Non-pigmented ciliary epithelial cell (primary cell): ENCODE measurements around the gene ACVR1.

Source experiments
- DNase-seq: peaks from one replicate; pipeline ENCODE4 v3.0.0-alpha.2; 2010; ENCODE audit warnings: low read depth

Gene ACVR1

DNA sequence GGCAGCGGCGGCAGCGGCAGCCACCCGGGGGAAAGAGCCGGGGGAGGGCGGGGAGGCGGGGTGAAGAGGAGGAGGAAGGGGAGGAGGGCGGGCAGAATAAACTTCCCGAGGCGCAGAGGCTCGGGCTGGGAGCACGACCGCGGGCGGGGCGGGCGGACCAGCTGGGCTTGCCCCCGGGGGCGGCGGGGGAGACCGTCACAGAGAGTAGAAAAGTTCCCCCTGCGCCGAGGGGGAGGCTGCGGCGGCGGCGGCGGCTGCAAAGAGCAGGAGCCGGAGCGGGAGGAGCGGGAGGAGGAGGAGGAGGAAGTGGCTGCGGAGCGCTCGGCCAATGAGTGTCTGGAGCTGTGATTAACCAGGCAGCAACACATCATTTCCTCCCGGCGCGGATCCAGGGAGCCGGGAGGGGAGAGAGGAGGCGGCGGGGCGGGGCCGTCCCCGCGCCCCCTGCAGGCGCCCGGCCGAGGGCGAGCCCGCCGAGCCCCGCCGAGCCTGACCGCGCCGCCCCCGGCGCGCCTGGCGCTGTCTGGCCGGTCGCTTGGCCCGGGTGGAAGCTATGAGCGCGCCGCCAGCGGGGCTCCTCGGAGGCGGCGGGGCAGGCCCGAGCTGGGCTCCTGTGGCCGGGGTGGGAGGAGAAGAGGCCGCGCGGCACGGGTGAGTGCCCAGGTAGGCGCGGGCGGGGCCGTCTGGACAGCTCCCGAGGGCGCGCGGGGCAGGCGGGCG lies at the start of gene ACVR1:
ACVR1 (minus strand) TSS at position 265 of the 720 bp plus-strand sequence. CDS start 76,837 bp downstream, outside the sequence.
- DNase-seq, result peak; percentile 85

DNA sequence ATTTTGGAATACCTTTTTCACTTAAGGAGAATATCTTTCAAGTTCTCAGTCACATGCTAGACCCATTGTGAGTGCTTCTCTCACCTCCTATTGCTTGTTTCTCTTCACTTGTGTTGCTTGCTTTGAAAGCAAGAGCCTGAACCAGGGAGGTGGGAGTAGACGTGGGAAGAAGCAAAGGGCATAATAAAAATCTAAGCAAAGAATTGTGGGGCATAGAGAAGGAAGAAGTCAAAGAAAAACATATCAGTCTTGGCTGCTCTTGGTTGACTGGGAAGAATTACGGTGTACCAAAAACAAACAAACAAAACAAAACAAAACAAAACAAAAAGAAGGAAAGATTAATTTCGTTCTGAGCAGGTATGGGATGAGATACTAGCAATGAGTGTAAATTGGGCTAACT lies 48.9 kb upstream of the ACVR1 start:
- DNase-seq, result no peak

DNA sequence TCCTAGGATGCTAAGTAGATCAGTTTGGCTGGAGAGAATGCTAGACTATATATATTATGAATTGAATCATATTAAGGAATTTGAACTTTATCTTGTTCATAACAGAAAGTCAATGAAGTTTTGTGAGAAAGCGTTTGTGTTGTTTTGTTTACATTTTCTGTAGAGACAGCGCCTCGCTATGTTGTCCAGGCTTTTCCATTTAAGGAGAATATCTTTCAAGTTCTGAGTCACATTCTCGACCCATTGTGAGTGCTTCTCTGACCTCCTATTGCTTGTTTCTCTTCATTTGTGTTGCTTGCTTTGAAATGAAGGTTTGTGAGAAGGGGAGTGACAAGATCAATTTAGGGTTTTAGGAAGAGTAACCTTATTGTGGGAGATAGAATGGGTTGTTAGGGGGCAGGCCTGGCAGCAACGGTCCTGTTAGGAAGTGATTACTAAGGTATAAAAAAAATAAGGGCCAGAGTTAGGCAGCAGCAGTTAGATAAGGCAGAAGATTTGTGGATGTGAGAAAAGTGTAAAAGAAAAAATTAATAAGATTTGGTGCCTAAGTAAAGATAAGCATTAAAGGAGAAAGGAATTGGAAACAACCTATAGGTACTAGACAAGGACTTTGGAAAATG lies 47.6 kb upstream of the ACVR1 start:
- no peak for DNase-seq

DNA sequence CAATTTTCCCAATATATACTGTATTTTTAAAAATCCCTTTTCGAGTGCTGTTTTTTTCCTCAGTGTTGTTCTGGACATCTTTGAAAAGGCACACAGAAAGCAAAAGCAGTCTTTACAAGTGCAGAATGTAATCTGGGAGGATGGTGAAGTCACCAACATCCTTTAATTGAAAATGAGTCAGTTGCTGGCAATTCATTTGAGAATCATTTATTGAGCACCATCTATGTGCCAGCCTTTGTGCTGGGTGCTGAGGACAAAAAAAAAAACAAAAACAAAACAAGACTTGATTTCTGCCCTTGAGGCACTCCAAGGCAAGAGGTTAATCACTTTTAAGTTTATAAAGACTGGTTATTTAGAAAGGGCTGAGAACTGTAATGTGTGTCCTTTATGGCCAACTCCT lies 46.7 kb upstream of the ACVR1 start:
- no peak for DNase-seq

DNA sequence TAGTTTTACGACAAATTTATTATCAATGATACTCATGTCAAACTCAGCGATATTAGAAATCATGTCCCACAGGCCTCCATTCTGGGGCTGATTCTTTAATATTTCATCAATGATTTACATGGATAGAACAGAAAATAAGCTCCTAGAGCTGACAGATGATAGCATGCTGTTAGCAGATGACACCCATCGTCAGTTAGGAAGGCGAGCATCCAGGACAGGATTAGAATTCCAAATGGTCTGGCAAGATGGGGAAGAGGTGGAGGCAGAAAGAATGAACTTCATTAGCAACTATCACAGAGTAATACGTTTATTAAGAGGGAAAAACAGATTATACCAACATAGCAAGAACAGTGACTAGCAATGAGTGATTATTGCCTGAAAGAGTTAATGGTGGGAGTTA lies 46.2 kb upstream of the ACVR1 start:
- DNase-seq, result no peak

DNA sequence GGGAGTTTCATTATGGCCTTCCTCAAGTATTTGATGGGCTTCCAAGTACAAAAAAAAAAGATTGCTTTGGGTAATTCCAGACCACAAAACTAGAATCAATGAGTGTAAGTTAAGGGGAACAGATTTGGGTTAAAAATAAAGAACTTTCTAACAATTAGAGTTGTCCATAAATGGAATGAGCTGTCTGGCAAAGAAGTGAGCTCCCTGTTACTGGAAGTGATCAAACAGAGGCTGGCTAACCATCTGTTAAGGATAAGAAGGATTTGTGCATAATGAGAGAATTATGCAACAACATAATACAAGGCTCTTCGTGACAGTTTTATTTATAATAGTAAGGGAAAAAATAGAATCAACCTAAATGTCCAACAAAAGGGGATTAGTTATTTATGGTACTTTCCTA lies 44.6 kb upstream of the ACVR1 start:
- no peak for DNase-seq

DNA sequence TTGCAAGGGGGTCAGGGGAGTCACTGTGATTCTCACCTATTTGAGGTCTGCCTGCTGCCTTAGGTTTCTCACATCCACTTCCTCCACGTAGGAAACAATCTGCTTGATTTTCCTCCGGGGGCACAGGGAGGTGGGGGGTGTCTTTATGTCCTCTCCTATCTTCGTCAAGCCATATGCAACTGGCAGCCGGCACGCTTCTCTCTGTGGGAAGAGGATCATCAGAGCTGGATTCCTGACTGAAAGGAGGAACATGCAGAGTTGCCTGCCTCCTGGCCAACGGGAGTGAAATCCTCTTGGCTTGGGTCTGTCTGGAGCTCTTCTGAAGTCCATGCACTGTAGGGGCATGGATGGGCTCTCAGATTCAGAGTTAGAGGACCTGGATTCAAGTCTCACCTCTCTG lies 43.1 kb upstream of the ACVR1 start:
- no peak for DNase-seq

DNA sequence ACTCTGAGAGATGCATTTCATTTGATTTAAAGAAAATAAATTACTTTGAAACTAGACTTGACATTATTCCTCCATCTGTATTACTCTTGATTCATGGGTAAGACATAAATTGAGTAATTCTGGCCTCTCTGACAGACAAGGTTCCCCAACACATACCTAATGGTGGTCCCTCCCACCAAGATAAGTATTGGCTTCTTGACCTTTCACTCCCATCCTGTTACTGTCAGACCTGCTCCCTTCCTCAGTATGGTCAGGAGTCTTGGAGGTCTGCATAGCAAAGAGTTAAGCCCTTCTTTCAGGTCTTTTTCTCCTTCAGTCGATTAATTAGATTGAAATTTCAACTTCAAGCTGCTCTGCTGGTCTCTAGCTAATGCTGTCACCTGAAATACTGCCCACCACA lies 42.2 kb upstream of the ACVR1 start:
- no peak for DNase-seq

DNA sequence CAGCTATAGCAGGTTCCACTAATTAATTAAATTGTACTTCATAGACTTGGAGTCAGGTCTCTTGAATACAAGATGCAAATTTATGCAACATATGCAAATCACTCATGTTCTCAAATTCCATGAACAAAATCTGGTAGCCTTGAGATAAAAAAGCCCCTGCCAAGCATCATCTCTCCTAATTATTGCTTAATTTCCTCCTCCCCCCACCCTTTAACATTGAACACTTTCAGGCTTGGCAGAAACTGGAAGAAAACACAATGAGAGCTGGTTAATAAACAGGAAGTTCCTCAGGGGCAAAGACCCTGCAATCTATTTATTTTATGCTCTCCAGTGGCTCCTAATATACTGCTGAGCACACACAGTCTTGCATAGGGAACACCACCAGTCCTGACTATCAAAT lies 35.6 kb upstream of the ACVR1 start:
- no peak for DNase-seq

DNA sequence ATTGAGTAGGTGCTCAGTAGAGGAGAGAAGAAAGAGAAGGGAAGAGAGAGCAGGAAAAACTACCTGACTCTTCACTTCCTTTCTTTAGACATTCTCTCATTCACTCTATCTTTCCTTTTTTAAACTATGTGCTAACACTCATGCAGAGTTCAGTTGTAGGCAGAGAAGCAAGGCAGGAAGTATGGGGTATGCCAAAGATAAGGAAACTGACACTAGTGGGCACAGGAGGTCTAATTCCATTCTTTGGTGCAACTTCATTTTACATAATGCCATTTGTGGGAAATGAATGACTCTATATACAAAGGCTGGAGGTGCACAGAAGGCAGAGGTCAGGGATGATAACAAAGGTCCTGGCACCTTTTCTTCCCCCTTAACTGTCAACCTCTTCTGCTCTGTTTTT lies 35.1 kb upstream of the ACVR1 start:
- no peak for DNase-seq

DNA sequence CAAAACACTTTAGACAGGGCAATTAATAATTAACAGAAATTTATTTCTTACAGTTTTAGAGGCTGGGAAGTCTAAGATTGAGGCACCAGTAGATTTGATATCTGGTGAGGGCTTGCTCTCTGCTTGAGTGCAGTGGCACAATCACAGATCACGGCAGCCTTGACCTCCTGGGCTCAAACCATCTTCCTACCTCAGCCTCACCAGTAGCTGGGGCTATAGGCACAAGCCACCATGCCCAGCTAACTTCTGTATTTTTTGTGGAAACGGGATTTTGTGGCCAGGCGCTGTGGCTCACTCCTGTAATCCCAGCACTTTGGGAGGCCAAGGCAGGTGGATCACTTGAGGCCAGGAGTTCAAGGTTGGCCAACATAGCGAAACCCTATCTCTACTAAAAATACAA lies 29.0 kb upstream of the ACVR1 start:
- no peak for DNase-seq

DNA sequence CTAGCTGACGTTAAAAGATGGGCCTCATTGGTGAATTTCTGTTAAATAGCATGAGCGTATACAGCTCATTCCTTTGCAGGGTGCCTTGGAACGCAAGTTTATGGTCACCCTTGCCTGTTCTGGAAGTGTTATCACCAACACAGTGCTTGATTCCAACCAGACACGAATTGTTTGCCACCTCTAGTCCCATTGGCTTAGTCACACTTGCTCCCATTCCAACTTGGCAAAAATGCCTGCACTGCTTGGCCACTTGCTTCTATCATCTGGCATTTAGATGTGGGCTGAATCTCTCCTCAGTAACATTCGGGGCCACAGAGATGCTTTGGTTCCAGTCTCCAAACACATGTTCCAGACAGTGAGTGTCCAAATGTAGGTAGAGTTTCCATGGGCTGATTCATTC lies 27.5 kb upstream of the ACVR1 start:
- no peak for DNase-seq

DNA sequence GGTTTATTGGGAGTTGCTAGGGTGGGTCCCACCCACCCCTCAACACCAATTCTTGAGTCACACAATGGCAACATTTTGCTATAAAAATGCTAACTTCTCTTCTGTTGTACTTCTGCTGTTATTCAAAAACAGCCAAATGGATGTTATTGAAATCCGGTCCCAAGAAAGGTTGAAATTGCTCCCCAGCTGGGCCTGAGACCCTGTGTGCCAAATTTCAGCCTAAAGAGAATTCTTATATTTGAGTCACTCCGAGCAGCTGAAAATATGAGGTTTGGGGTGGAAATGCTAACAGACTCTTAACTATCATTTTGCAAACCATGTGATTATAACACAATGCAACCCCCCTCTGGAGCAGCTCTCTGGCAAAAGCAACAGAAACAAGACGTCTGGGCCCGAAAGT lies 27.0 kb upstream of the ACVR1 start:
- no peak for DNase-seq

DNA sequence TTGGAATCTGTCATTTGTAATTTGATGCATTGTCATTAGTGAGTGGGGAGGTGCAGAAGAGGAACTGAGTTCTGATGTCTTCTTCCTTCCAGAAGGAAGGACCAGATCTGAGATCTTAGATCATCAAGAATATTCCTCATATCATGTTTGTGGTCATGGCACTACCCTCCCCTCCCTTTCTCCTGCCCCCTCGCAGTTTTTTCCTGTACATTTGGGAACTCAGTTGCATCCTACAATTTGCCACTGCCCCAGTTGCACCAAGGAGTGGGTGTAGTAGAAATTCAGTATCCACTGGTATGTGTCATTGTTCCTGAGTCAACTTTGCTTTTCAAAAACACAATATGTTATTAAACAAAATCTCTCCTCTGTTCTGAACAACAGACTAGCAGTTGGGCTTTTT lies 26.6 kb upstream of the ACVR1 start:
- DNase-seq, result no peak

DNA sequence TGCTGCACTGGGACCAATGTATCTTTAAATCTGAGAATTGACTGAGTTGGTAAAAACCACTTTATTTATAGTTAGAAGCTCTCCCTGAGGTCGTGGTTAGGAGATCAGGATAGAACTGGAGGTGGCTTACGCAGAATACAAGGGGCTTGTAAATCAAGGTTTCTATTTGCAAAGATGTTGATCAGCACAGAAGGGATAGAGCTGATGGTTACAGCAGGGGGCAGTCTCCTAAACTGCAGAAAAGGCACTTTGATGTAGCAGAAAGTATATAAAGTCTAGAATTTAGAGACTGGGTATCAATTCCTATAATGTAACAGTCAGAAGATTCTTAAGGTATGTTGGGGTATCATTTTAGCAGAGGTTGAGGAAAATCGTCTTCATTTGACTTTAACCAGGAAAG lies 25.2 kb upstream of the ACVR1 start:
- no peak for DNase-seq

DNA sequence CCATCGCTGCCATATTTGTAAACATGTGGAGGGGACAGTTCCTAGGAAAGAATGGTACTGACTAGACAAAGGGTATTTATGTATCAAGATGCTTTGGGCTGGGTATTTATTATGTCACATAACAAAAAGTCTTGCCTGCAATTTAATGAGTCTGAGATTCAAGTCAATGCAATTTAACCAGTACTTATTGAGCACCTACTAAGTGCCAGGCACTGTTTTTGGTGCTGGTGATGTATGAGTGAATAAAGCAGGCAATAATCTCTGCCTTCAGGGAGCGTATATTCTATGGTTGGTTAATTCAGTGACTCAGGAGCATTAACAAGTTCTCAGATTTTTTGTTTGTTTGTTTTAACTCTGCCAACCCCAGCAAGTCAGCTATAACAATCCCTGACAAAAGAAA lies 24.6 kb upstream of the ACVR1 start:
- no peak for DNase-seq

DNA sequence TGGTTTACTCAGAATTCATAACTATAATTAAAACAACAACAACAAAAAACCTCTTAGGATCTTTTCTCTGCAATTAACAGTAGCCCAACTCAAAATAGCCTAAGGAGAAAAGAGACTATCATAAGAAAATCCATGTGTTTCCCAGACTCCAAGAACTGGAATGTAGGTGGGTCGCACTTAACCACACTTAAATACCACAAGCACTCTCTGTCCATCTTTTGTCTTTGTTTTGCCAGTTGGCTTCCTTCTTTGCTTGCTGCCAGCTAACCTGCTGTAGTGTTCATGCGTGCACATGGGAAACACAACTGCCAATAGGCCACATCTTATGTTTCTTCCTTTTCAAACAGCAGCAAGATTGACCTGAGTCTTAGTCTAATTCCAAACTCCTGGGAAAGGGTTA lies 24.1 kb upstream of the ACVR1 start:
- no peak for DNase-seq

DNA sequence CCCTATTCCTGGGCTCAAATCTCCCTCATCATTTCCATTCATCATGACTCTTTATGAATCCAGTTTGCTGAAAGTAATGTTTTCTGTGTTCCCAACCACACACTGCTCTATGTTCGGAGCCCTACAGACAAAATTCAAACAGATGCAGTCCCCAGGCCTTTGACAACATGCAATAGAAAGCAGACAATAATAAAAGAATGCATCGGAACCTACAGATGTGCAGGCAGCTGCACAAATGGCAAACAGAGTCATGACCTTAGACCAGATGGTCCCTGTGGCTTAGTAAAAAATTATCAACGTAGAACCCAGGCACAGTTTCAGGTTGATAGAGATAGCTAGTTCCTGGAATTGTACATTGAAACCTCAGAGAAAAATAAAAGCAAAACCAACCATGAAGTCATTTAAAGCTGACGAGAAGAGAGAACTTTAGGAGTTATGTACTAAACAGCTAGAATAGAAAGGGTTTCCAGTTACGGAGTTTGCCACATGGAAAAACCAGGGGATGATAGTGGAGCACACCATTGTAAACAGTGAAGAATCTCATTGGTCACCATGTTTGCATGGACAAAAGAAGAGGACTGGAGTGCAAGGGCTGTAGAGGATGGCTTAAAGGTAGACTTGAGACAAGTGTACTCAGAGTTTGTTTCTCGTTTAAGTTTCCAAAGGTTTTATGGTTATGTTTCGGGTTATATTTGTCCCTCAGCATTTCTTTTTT lies 23.2 kb upstream of the ACVR1 start:
- DNase-seq, result no peak

DNA sequence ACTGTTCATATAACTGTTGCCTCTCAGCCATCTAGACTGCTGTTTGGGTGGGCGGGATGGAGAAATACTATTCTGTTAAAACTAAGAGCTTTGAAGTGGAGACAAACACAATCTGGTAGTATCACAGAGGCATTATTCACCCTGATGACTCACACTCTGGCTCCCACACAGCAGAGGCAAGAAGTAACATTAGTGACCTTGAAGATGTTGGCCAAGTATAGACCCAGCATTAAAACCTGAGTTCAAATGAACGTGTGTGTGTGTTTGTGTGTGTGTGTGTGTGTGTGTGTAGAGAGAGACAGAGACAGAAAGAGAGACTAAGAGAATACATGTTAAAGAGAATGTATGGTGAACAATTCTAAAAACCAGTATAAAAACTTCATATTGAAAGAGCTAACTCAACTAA lies 22.5 kb upstream of the ACVR1 start:
- peak; percentile 79 for DNase-seq

DNA sequence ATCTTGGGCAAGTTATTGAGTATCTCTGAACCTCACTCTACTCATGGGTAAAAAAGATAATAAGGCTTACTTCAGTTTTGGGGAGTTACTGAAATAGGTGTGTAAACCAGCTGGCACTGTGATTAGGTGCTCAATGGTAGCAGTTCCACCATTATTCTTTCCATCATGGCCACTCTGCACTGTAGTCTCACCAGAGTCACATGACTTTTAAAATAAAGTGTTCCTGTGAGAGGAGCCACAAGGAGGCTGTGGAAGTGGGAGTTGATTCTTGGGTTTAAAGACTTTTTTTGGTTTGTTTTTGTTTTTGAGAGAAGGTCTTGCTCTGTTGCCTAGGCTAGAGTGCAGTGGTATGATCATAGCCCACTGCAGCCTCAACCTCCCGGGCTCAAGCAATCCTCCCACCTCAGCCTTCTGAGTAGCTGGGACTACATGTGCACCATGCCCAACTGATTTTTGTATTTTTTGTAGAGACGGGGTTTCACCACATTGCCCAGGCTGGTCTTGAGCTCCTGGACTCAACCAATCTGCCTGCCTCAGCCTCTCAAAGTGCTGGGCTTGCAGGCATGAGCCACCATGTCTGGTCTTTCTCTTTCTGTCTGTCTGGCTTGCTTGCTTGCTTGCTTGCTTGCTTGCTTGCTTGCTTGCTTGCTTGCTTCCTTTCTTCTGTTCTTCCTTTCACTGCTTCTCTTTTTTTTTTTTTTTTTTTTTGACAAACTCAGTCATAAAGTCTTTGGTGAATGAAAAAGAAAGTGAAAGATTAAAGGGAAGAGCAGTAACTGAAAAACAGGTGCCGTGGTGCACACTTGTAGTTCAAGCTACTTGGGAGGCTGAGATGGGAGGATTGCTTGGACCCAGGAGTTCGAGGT lies 21.2 kb upstream of the ACVR1 start:
- DNase-seq, result no peak

DNA sequence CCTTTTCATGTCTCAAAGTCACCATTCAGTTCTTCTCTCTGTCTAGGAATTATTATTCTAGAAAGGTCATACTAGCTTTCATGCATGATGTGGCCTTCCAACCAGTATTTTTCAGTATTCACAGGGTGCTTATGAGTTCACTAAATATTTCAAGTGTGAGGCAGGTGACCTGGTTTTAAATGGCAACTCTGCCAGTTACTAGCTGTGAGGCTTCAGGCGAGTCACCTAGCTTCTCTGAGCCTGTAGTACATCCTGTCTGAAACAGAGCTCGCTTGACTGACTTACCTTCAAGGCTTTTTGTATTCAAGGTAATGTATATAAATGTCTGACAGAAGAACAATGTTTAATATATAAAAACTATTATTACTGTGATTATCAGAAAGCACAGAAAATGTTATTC lies 19.4 kb upstream of the ACVR1 start:
- no peak for DNase-seq

DNA sequence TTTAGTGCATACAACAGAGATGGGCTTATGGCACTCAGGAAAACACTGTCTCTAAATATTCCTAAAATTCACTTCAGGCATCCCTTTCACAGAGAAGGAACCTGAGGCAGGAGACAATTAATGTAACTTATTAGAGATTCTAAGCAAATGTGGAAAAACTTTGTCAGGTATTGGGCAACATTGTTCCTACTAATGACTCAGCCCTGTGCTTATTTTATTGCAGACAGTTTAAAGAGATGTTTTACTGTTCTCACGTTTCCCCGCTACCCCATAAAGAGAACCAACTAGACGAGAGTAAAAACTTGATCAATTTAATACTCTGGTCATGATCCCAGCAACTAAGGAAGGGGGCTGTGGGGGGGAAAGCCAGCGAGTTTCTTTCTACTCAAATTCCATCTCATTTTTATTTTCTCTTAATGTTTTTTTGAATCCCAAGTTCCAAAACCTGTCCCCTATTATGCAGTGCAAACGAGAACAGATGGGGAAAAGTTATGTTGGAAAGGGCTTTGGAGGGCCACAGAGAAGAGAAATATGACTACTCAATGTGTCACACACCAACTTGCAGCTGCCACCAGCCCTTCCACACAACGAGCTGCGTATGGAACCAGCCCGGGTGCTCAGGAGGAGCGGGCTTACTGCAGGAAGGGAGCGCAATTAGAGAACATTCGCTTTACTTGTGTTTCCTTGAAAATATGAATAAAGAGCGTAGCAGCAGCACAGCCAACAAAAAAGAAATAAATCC lies 18.7 kb upstream of the ACVR1 start:
- no peak for DNase-seq
